Panc1 (cell line): ENCODE measurements around the gene SLC2A1. TPM values are rescaled to one million over a fixed set of nuclear protein-coding genes. Genes with fewer than 3 reads are reported as not detected.
"Not testable (repeated sequence)": the region's sequence is repeated elsewhere in the genome, so short reads cannot be mapped to it uniquely, and the experiment has no call there.

Experiments used
- ATAC-seq: fragments of 200-7000 bp; cut with Tn5 transposase; 2 replicates; pipeline ENCODE4 v1.9.1; 2020; ENCODE audit warnings: mild to moderate bottlenecking, moderate library complexity
- BruUV-seq: library from RNA; stranded (reverse); fragments of 400-500 nt; replicated peaks from 2 replicates; lab custom pipeline; 2021; lab: Mats Ljungman, UMichigan
- CTCF ChIA-PET: fragments of 300-600 bp; sonication (Branson Sonifier 250); formaldehyde crosslinking; loops from one replicate; lab custom pipeline; 2022; ENCODE audit warnings: antibody characterized with exemption; lab: Charles Lee
- POLR2A ChIA-PET: fragments of 300-600 bp; sonication (Branson Sonifier 250); formaldehyde crosslinking; loops from one replicate; lab custom pipeline; 2022; ENCODE audit warnings: antibody characterized with exemption; lab: Charles Lee
- DNase-seq: peaks from one replicate; pipeline ENCODE4 v3.0.0-alpha.2; 2010; ENCODE audit warnings: low read depth, low spot score
- H3K27ac ChIP-seq: 2 replicates; pipeline ENCODE4 v1.5.1; 2011; ENCODE audit warnings: mild to moderate bottlenecking, low read length, inconsistent platforms
- H3K27me3 ChIP-seq: fragments of 200-500 bp; sonication (Bioruptor generic); 2 replicates; pipeline ENCODE4 v1.6.0; 2014; ENCODE audit warnings: low read length, inconsistent platforms; ENCODE audit not compliant: control insufficient read depth, insufficient read depth
- H3K36me3 ChIP-seq: fragments of 200-500 bp; sonication (Bioruptor generic); 2 replicates; pipeline ENCODE4 v1.5.1; 2014; ENCODE audit warnings: inconsistent platforms, mild to moderate bottlenecking, low read length, moderate library complexity; ENCODE audit not compliant: control insufficient read depth, insufficient read depth
- H3K4me1 ChIP-seq: 2 replicates; pipeline ENCODE4 v1.5.1; 2011; ENCODE audit warnings: inconsistent platforms, mild to moderate bottlenecking, low read length, moderate library complexity; ENCODE audit not compliant: control insufficient read depth, insufficient read depth
- H3K4me3 ChIP-seq, 2 experiments: 2 replicates each; pipeline ENCODE4 v1.5.1; 2011 to 2012; ENCODE audit warnings: low read depth in 2 of 2, low read length in 2 of 2, mild to moderate bottlenecking in 2 of 2, inconsistent platforms in 1 of 2, moderate library complexity in 1 of 2
- H3K9me3 ChIP-seq: fragments of 200-500 bp; sonication (Bioruptor generic); 2 replicates; pipeline ENCODE4 v1.5.1; 2014; ENCODE audit warnings: low read depth, mild to moderate bottlenecking, inconsistent platforms, low read length, moderate library complexity; ENCODE audit not compliant: control insufficient read depth, insufficient read depth
- CTCF ChIP-seq: fragments of 450-650 bp; IDR thresholded peaks from 2 replicates; pipeline ENCODE4 v1.5.1; 2017; ENCODE audit warnings: mild to moderate bottlenecking
- POLR2AphosphoS5 ChIP-seq: IDR thresholded peaks from 2 replicates; pipeline ENCODE4 v1.6.1; 2012; ENCODE audit warnings: mild to moderate bottlenecking, low read depth, low read length, moderate library complexity
- REST ChIP-seq, 2 experiments: IDR thresholded peaks; 2 replicates each; pipeline ENCODE4 v1.6.1; 2011 to 2012; ENCODE audit warnings: low read depth in 2 of 2, control low read depth in 1 of 2, low read length in 1 of 2, mild to moderate bottlenecking in 1 of 2, moderate library complexity in 1 of 2; ENCODE audit not compliant: insufficient read depth in 1 of 2
- SIN3A ChIP-seq: IDR thresholded peaks from 2 replicates; pipeline ENCODE4 v1.6.1; 2012; ENCODE audit warnings: low read depth, mild to moderate bottlenecking, low read length, moderate library complexity, borderline replicate concordance; ENCODE audit not compliant: insufficient read depth
- TCF7L2 ChIP-seq: IDR thresholded peaks from 2 replicates; pipeline ENCODE4 v1.6.1; 2011; ENCODE audit warnings: mild to moderate bottlenecking, low read depth, low read length, inconsistent platforms
- in situ Hi-C: cut with HindIII; loops from 2 replicates; pipeline ENCODE4 v1.10.0; 2016; ENCODE audit warnings: low sequenced_read_pairs, low pct_unique_long_range_greater_than_20kb
- intact Hi-C: fragments of 100-400 bp; cut with micrococcal nuclease; formaldehyde crosslinking; loops from one replicate; pipeline ENCODE4 v1.10.0; 2022; ENCODE audit not compliant: unreplicated experiment
- total RNA-seq: library from RNA; stranded (reverse); gene quantifications from one replicate; pipeline ENCODE4 v1.2.1, GENCODE V29; 2021; ENCODE audit not compliant: unreplicated experiment

SLC2A1 gene
- total RNA-seq, 1 experiment from 2014 or later = 32.9 TPM

- DNase-seq (no peak), ATAC-seq (no peak)
- in situ Hi-C loops (no loop called here), intact Hi-C loops (no loop called here)
- Histone ChIP-seq H3K27me3 (no peaks in the 10 kb centered on the region), H3K27ac (no peak overlapping the region), H3K9me3 (no peaks in the 10 kb centered on the region), H3K4me3 (no peak overlapping the region), H3K36me3 (no peaks in the 10 kb centered on the region), H3K4me1 (peaks cover 12% of the 10 kb centered on the region)
- TF ChIP-seq SIN3A (no peak), TCF7L2 (no peak), POLR2AphosphoS5 (no peak), CTCF (no peak), REST (IDR thresholded peaks at IDR 0.05; ENCODE audit: insufficient read depth in 1 of 2, low read depth in 2 of 2, low read length in 1 of 2) (no peak)
- POLR2A ChIA-PET = no interaction called here
- no TSS peak for BruUV-seq
- CTCF ChIA-PET = interaction anchor here (3.5 kb wide), 1 partner anchor 152 kb away, joined by 25 read pairs; no protein-coding TSS in a partner anchor
Measured at GRCh38 chr1:42921769-42922168, 36.9 kb downstream of the SLC2A1 start.

- CTCF ChIA-PET = interaction anchor here (0.7 kb wide), 1 partner anchor 34 kb away, joined by 3 read pairs; no protein-coding TSS in a partner anchor
- H3K4me3 ChIP-seq, H3K27me3 ChIP-seq, intact Hi-C loops, ATAC-seq, DNase-seq, in situ Hi-C loops, H3K27ac ChIP-seq, H3K9me3 ChIP-seq, H3K36me3 ChIP-seq, BruUV-seq, H3K4me1 ChIP-seq: not testable (repeated sequence)
- POLR2A ChIA-PET = interaction anchor here (0.7 kb wide), 1 partner anchor 52 kb away, joined by 5 read pairs; no protein-coding TSS in a partner anchor
Measured at GRCh38 chr1:42919651-42920050, 39.0 kb downstream of the SLC2A1 start.

GRCh38 chr1:42917241-42917495 lies 41.5 kb downstream of the SLC2A1 start:
- no peak overlapping the region for H3K27ac ChIP-seq
- H3K4me1 ChIP-seq = no peaks in the 10 kb centered on the region
- TF ChIP-seq REST (IDR thresholded peaks at IDR 0.05; ENCODE audit: insufficient read depth in 1 of 2, low read depth in 2 of 2, low read length in 1 of 2) (no peak), CTCF (no peak), TCF7L2 (no peak), POLR2AphosphoS5 (no peak)
- intact Hi-C loops = no loop called here
- ChIA-PET CTCF (no interaction called here), POLR2A (no interaction called here)
- no peaks in the 10 kb centered on the region for H3K9me3 ChIP-seq
- no TSS peak for BruUV-seq
- DNase-seq = no peak
- no peaks in the 10 kb centered on the region for H3K36me3 ChIP-seq
- in situ Hi-C loops = no loop called here
- H3K4me3 ChIP-seq = no peak overlapping the region
- no peak for ATAC-seq
- no peaks in the 10 kb centered on the region for H3K27me3 ChIP-seq
